ENCODE results near the gene DCST1. TPM values are rescaled to one million over a fixed set of nuclear protein-coding genes. Genes with fewer than 3 reads are reported as not detected.

DCST1 gene
- total and polyA plus RNA-seq, 2 of the 8 experiments (the other 6 are each of a cell fraction or from before 2014, with no cell fraction given) = not detected

DNA sequence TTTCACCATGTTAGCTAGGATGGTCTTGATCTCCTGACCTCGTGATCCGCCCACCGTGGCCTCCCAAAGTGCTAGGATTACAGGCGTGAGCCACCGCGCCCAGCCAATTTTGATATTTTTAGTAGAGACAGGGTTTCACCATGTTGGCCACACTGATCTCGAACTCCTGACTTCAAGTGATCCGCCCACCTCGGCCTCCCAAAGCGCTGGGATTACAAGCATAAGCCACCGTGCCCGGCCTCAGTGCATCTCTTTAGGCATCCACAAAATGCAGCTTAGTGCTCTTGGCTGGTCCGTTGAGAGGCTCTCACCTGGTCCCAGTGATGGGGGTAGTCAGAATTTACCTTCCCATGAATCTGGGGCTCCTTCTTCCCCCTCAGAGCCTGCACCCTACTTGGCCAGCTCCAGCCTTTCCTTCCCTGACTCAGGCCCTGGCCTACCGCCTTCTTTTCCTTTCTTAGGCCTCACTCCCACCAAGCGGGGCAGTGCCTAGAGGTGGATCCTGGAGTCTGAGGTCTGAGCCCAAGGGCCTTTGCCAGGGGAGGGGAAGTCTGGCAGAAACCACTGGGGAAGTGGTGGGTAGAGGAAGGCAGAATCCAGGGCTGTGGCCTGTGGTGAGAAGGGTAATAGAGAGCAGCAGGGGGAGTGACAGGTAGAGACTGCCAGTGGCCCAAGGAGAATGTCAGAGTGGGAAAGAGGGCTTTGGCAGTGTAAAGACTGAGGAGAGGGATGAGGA, 36.5 kb upstream of the DCST1 start:
- CTCF ChIA-PET (ENCODE audit: partially characterized antibody) = interaction anchor here (0.9 to 14.0 kb wide), 14 partner anchors 18 to 169 kb away, joined by 3 to 334 read pairs (median 10); partner anchors contain the start of genes CKS1B, EFNA4, FLAD1 and PBXIP1
- no peak overlapping the region for H4K5ac ChIP-seq (ENCODE audit: insufficient read length, low read depth, low read length)
- no peak overlapping the region for H2BK120ac ChIP-seq (replicated peaks; ENCODE audit: low read depth, low read length)
- peaks cover 0 to 3% (median 1%) of the 10 kb centered on the region in 4 experiments; a peak in 3 of 8 replicates for H3K36me3 ChIP-seq (ENCODE audit: control insufficient read depth in 2 of 4, insufficient read depth in 4 of 4, low read length in 3 of 4)
- H2BK5ac ChIP-seq (ENCODE audit: low read depth, low read length) = no peak overlapping the region
- H3K79me2 ChIP-seq (ENCODE audit: control insufficient read depth in 1 of 2, insufficient read depth in 2 of 2, low read length in 2 of 2) = no peaks in the 10 kb centered on the region
- no peak overlapping the region for H3K23ac ChIP-seq (ENCODE audit: insufficient read length)
- DNase-seq (ENCODE audit: low read depth in 1 of 2, low spot score in 2 of 2) (no peak), FAIRE-seq (no peak)
- H3K27ac ChIP-seq (ENCODE audit: low read depth, low read length) = no peak overlapping the region
- H4K20me1 ChIP-seq (replicated peaks in 1 of 2; ENCODE audit: control insufficient read depth in 1 of 2, insufficient read depth in 2 of 2, low read length in 2 of 2) = no peaks in the 10 kb centered on the region
- H3K56ac ChIP-seq (replicated peaks; ENCODE audit: insufficient read length, low read depth, low read length) = no peak overlapping the region
- no peak overlapping the region for H3K4me3 ChIP-seq (ENCODE audit: extremely low read depth in 1 of 4, insufficient read depth in 2 of 4, low read depth in 3 of 4, low read length in 4 of 4)
- H2BK20ac ChIP-seq (ENCODE audit: low read length) = no peak overlapping the region
- peaks cover 0 to 9% (median 4%) of the 10 kb centered on the region in 4 experiments; a peak in 4 of 7 replicates for H3K4me1 ChIP-seq (replicated peaks in 1 of 4; ENCODE audit: control insufficient read depth in 3 of 4, insufficient read depth in 4 of 4, low read length in 3 of 4)
- no peaks in the 10 kb centered on the region for H3K27me3 ChIP-seq (replicated peaks in 1 of 4; ENCODE audit: control insufficient read depth in 3 of 4, extremely low read depth in 1 of 4, insufficient read depth in 3 of 4, low read length in 3 of 4)
- H3K9ac ChIP-seq (replicated peaks in 1 of 4; ENCODE audit: extremely low read depth in 1 of 4, low read depth in 3 of 4, low read length in 3 of 4) = no peak overlapping the region
- no peak overlapping the region for H3K18ac ChIP-seq (ENCODE audit: extremely low read depth, low read length)
- no peak overlapping the region for H4K8ac ChIP-seq (ENCODE audit: extremely low read depth, insufficient read depth, low read length)
- H3K9me3 ChIP-seq (ENCODE audit: insufficient read depth in 2 of 2, low read depth in 1 of 2, low read length in 1 of 2) = no peaks in the 10 kb centered on the region
- peaks cover 12% of the 10 kb centered on the region; the same call in 1 of the 2 replicates for H3K23me2 ChIP-seq (ENCODE audit: low read depth, low read length)
- 0 out of 2 replicates have a peak overlapping the region, but pooled peaks have one; percentile 84 for H2BK12ac ChIP-seq (ENCODE audit: low read depth, low read length)
- H3K4ac ChIP-seq (replicated peaks; ENCODE audit: insufficient read length, low read depth, low read length) = no peak overlapping the region
- WGBS, 2 experiments (ENCODE audit: extremely low coverage in 1 of 2, insufficient coverage in 1 of 2, insufficient read length in 1 of 2, insufficient replicate concordance in 2 of 2, low coverage in 1 of 2, low lambda C conversion rate in 2 of 2, missing lambda C conversion rate in 1 of 2) = 92% methylated on average over 14 of the region's 15 CpGs; no CpG with 5 or more reads in 1 of the 2 experiments
- no peak overlapping the region for H3K4me2 ChIP-seq (ENCODE audit: insufficient read depth in 1 of 2, low read depth in 2 of 2, low read length in 2 of 2)
- POLR2A ChIA-PET (ENCODE audit: partially characterized antibody) = interaction anchor here (1.3 to 42.8 kb wide), 6 partner anchors 10 to 61 kb away, joined by 3 to 702 read pairs (median 17); partner anchors contain the start of genes CKS1B, FLAD1, PBXIP1 and PMVK
- H3K14ac ChIP-seq (ENCODE audit: insufficient read length) = no peak overlapping the region
- 0 out of 2 replicates have a peak overlapping the region, but pooled peaks have one; percentile 72 for H2BK15ac ChIP-seq (ENCODE audit: low read length)
- H2AFZ ChIP-seq (ENCODE audit: low read length) = no peak overlapping the region
- H3K79me1 ChIP-seq (ENCODE audit: low read depth, low read length) = no peaks in the 10 kb centered on the region
- H4K91ac ChIP-seq (replicated peaks; ENCODE audit: insufficient read length, low read length) = no peak overlapping the region
- no peak overlapping the region for H2AK5ac ChIP-seq (ENCODE audit: low read depth, low read length)
- no peak for TF ChIP-seq CTBP2 (IDR thresholded peaks at IDR 0.05; ENCODE audit: borderline replicate concordance, insufficient read depth, insufficient read length, low read length)
- no peak for TF ChIP-seq USF2 (IDR thresholded peaks at IDR 0.05; ENCODE audit: low read length)
- TF ChIP-seq JUN (IDR thresholded peaks at IDR 0.05; ENCODE audit: low read depth, low read length) = no peak
- no peak for TF ChIP-seq KDM4A (IDR thresholded peaks at IDR 0.05; ENCODE audit: low read depth, low read length, severe bottlenecking)
- no peak for TF ChIP-seq TEAD4 (IDR thresholded peaks at IDR 0.05; ENCODE audit: low read depth, low read length)
